Activated CD8-positive, alpha-beta memory T cell treated with anti-CD3 and anti-CD28 coated beads, Interleukin-2, amount 10 ng/mL, durations not matched to agents 7 days and 5 days (primary cell): ENCODE data around the gene MEX3A. TPM values are rescaled to one million over a fixed set of nuclear protein-coding genes. Genes with fewer than 3 reads are reported as not detected.
"Not testable (repeated sequence)": the region's sequence is repeated elsewhere in the genome, so short reads cannot be mapped to it uniquely, and the experiment has no call there.

Experiments used
- ATAC-seq: fragments of 150-1000 bp; cut with Tn5 transposase; one replicate; pipeline ENCODE4 v1.10.0; 2021; ENCODE audit warnings: moderate library complexity
- CTCF ChIA-PET: fragments of 350-600 bp; sonication (Branson Sonifier 250); formaldehyde crosslinking; loops from one replicate; lab custom pipeline; 2021; ENCODE audit warnings: antibody characterized with exemption; lab: Charles Lee
- DNase-seq: peaks from one replicate; pipeline ENCODE4 v3.0.0-alpha.2; 2020
- H3K27ac Mint-ChIP-seq: one replicate; pipeline ENCODE4 v1.8.0; 2021; ENCODE audit warnings: mild to moderate bottlenecking, mixed read lengths
- H3K27me3 Mint-ChIP-seq: one replicate; pipeline ENCODE4 v1.8.0; 2021; ENCODE audit warnings: mixed read lengths
- H3K36me3 Mint-ChIP-seq: one replicate; pipeline ENCODE4 v1.8.0; 2021; ENCODE audit warnings: mild to moderate bottlenecking, mixed read lengths
- H3K4me1 Mint-ChIP-seq: one replicate; pipeline ENCODE4 v1.8.0; 2021; ENCODE audit warnings: mixed read lengths
- H3K4me3 Mint-ChIP-seq: one replicate; pipeline ENCODE4 v1.8.0; 2021; ENCODE audit warnings: mild to moderate bottlenecking, moderate library complexity, mixed read lengths
- H3K9me3 Mint-ChIP-seq: one replicate; pipeline ENCODE4 v1.8.0; 2022; ENCODE audit warnings: low read depth, mixed read lengths
- total RNA-seq, 2 experiments: library from RNA; stranded (reverse); gene quantifications; one replicate each; pipeline ENCODE4 v1.2.3, GENCODE V29; 2021

Gene MEX3A
- total RNA-seq, 2 experiments from 2014 or later = 0.06 to 0.56 TPM

DNA sequence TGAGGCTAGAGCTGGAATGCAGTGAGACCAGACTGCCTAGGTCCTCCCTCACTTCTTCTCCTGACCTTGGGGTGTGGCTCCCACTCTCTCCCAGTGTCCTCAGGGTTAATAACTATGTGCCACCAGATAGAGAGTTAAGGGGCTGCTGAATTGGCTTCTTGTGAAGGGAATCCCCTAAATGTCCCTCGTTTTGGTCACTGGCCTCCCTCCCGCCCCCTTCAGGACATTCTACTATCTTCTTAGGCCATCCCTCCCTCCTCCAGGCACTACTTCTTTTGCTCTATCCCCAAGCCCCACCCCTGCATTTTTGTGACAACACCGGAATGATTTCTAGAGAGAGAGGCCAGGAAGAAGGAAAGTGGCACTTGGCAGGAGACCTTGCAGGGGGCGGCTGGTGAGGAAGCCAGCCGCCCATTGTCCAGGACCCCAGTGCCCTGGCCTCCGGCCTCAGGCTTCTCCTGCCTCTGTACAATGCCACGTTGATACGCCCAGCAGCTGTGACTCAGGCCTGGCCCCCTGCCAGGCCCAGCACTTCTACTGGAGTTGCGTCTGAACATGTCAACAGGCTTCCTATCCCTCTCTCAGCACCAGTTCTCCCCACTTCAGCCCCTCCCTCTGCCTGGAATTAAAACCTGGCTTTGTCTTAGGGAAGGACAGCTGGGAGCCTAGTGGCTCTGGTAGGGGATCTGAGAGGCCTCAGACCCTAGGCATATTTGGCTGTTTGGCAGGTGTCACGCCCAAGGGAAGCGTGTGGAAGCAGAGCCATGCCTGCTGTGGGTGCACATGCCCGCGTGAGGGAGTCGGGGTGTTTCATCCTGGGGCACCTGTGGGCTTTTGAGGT, 41.3 kb upstream of the MEX3A start:
- CTCF ChIA-PET = interaction anchor here (8.8 to 25.5 kb wide), 2 partner anchors 9 to 29 kb away, joined by 127 to 979 read pairs; partner anchors contain the start of genes LMNA and MEX3A
- Mint-ChIP-seq H3K36me3 (no peaks in the 10 kb centered on the region), H3K4me1 (peaks cover 66% of the 10 kb centered on the region), H3K27ac (peak overlapping the region; percentile 52), H3K9me3 (no peaks in the 10 kb centered on the region), H3K4me3 (no peak overlapping the region), H3K27me3 (no peaks in the 10 kb centered on the region)
- DNase-seq (peak; percentile 57), ATAC-seq (no peak)

GRCh38 chr1:156122519-156123355, 40.5 kb upstream of the MEX3A start:
- Mint-ChIP-seq H3K27me3 (no peaks in the 10 kb centered on the region), H3K9me3 (no peaks in the 10 kb centered on the region), H3K27ac (peak overlapping the region; percentile 52), H3K4me1 (peaks cover 60% of the 10 kb centered on the region), H3K36me3 (no peaks in the 10 kb centered on the region), H3K4me3 (no peak overlapping the region)
- CTCF ChIA-PET = interaction anchor here (0.9 to 25.5 kb wide), 4 partner anchors 8 to 122 kb away, joined by 3 to 979 read pairs (median 65); partner anchors contain the start of genes LMNA and MEX3A
- no peak for DNase-seq
- ATAC-seq = no peak

DNA sequence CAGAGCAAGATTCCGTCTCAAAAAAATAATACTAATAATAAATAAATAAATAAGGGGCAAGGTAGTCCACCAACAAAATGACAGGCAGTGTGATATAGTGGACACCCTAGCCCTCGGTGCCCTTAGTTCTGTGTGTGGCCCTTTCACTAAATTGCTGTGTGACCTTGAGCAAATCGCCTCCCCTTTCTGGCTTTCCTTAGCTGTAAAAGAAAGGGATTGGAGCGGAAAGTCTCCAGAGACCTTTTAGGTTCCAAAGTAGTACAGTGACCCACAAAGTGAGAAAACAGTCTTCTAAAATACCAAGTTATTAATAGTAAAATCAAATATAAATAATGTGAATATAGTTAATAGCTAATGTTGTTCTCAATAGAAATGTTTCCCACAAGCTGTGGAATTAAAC, 39.8 kb upstream of the MEX3A start:
- Mint-ChIP-seq H3K36me3 (no peaks in the 10 kb centered on the region), H3K27ac (no peak overlapping the region), H3K4me1 (peaks cover 53% of the 10 kb centered on the region), H3K27me3 (no peaks in the 10 kb centered on the region), H3K9me3 (no peaks in the 10 kb centered on the region), H3K4me3 (no peak overlapping the region)
- CTCF ChIA-PET = interaction anchor here (0.9 to 25.5 kb wide), 4 partner anchors 7 to 123 kb away, joined by 3 to 979 read pairs (median 8); partner anchors contain the start of gene MEX3A
- DNase-seq = no peak
- no peak for ATAC-seq

GRCh38 chr1:156121457-156121856, 39.2 kb upstream of the MEX3A start:
- Mint-ChIP-seq H3K4me3 (no peak overlapping the region), H3K27ac (no peak overlapping the region), H3K4me1 (peaks cover 47% of the 10 kb centered on the region)

DNA sequence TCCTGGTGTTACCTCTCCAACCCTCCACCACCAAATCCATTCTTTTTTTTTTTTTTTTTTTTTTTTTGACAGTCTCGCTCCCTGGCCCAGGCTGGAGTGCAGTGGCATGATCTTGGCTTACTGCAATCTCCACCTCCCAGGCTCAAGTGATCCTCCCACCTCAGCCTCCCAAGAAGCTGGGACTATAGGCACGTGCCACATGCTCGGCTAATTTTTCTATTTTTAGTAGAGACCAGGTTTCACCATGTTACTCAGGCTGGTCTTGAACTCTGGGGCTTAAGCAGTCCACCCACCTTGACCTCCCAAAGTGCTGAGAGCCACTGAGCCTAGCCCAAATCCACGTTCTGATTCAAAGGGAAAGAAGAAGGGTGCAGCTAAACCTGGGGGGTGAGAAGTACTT, 38.7 kb upstream of the MEX3A start:
- not testable (repeated sequence) for ATAC-seq, DNase-seq, H3K36me3 Mint-ChIP-seq, H3K27me3 Mint-ChIP-seq, H3K27ac Mint-ChIP-seq, H3K4me3 Mint-ChIP-seq, H3K9me3 Mint-ChIP-seq
- CTCF ChIA-PET = interaction anchor here (2.8 to 25.5 kb wide), 2 partner anchors 8 to 27 kb away, joined by 12 to 979 read pairs; partner anchors contain the start of gene MEX3A
- H3K4me1 Mint-ChIP-seq = peaks cover 47% of the 10 kb centered on the region

More at GRCh38 chr1:156121457-156121856, 39.2 kb upstream of the MEX3A start:
- peaks cover under 1% of the 10 kb centered on the region for H3K27me3 Mint-ChIP-seq
- ATAC-seq (no peak), DNase-seq (no peak)
- CTCF ChIA-PET = interaction anchor here (2.8 to 25.5 kb wide), 2 partner anchors 8 to 27 kb away, joined by 12 to 979 read pairs; partner anchors contain the start of gene MEX3A
- H3K9me3 Mint-ChIP-seq = no peaks in the 10 kb centered on the region
- H3K36me3 Mint-ChIP-seq = no peaks in the 10 kb centered on the region

DNA sequence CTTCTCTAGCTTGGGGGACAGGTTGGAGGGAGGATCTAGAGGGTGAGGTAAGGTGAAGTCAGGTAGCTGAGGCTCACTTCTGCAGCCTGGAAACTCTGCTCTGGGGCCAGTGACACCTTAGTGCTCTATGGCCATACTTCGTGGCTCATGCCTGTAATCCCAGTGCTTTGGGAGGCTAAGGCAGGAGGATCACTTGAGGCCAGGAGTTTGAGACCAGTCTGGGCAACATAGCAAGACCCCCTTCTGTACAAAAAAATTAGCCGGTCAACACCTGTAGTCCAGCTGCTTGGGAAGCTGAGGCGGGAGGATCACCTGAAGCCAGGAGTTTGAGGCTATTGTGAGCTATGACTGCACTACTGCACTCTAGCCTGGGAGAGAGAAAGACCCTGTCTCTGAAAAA, 38.1 kb upstream of the MEX3A start:
- H3K4me3 Mint-ChIP-seq = no peak overlapping the region
- CTCF ChIA-PET = interaction anchor here (1.4 to 25.5 kb wide), 3 partner anchors 9 to 26 kb away, joined by 3 to 979 read pairs (median 12); partner anchors contain the start of gene MEX3A
- ATAC-seq (no peak), DNase-seq (no peak)
- H3K9me3 Mint-ChIP-seq = no peaks in the 10 kb centered on the region
- no peaks in the 10 kb centered on the region for H3K36me3 Mint-ChIP-seq
- peaks cover 5% of the 10 kb centered on the region for H3K27me3 Mint-ChIP-seq
- peak overlapping the region; percentile 64 for H3K27ac Mint-ChIP-seq
- H3K4me1 Mint-ChIP-seq = peaks cover 46% of the 10 kb centered on the region

DNA sequence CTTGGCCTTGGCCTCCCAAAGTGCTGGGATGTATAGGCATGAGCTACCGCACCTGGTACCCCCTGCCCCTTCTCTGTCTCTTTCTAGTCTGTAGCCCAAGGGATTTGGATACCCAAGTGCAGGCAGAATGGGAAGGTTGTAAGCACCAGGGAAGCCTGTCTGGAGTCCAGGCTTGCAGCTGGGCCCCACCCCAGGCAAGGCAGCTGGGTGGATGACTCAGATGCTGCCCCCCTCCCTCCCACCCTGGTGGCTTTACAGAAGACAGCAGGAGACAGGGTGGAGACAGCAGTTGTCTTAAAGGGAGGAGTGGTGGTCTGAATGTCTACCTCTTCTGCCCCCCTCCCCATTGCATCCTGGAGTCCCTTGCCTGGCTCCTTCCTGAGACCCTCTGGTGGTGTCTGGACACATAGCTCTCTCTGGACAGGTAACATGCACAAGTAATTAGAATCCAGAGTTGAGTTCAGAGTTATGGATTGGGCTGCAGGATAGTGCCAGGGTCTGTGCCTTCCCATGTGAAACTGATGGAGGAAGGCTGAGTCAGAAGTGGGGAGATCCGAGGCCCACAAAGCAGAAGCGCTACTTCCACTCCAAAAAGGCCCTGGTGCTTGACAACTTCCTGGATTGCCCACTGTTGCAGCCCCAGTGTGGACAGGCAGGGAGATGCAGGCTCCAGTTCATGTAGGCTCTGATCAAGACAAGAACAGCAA, 37.4 kb upstream of the MEX3A start:
- Mint-ChIP-seq H3K4me3 (no peak overlapping the region), H3K9me3 (no peaks in the 10 kb centered on the region), H3K27me3 (peaks cover 10% of the 10 kb centered on the region), H3K4me1 (peaks cover 44% of the 10 kb centered on the region), H3K27ac (peak overlapping the region; percentile 64), H3K36me3 (no peaks in the 10 kb centered on the region)
- no peak for DNase-seq
- ATAC-seq = no peak
- CTCF ChIA-PET = interaction anchor here (1.2 to 25.5 kb wide), 4 partner anchors 10 to 53 kb away, joined by 3 to 979 read pairs (median 8); partner anchors contain the start of gene MEX3A

- DNase-seq (no peak), ATAC-seq (no peak)
- Mint-ChIP-seq H3K4me3 (peak overlapping the region; percentile 23), H3K4me1 (peaks cover 40% of the 10 kb centered on the region), H3K9me3 (no peaks in the 10 kb centered on the region), H3K36me3 (no peaks in the 10 kb centered on the region), H3K27ac (no peak overlapping the region), H3K27me3 (peaks cover 22% of the 10 kb centered on the region)
- CTCF ChIA-PET = interaction anchor here (0.8 to 25.5 kb wide), 4 partner anchors 10 to 59 kb away, joined by 3 to 979 read pairs (median 4); partner anchors contain the start of gene MEX3A
Observed at GRCh38 chr1:156118177-156118868, 36.1 kb upstream of the MEX3A start.

DNA sequence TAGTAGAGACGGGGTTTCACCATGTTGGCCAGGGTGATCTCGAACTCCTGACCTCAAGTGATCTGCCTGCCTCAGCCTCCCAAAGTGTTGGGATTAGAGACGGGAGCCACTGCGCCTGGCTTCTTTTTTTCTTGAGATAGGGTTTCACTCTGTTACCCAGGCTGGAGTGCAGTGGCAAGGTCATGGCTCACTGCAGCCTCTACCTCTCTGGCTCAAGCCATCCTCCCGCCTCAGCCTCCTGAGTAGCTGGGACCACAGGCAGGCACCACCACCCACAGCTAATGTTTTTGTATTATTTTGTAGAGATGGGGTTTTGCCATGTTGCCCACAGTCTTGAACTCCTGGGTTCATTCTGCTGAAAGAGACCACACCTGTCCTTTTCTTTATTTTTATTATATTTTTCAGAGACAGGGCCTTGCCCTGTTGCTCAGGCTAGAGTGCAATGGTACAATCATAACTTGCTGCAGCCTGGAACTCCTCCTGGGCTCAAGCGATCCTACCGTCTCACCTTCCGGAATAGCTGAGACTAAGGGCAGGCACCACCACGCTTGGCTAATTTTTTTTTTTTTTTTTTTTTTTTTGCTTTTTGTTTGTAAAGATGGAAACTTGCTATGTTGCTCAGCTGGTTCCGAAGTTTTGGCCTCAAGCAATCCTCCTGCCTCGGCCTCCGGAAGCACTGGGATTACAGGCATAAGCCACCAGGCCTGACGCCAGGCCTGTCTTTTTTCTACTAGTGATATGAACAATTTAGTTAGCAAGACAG, 35.3 kb upstream of the MEX3A start:
- H3K27ac Mint-ChIP-seq = no peak overlapping the region
- no peaks in the 10 kb centered on the region for H3K36me3 Mint-ChIP-seq
- H3K4me3 Mint-ChIP-seq = no peak overlapping the region
- peaks cover 37% of the 10 kb centered on the region for H3K4me1 Mint-ChIP-seq
- H3K27me3 Mint-ChIP-seq = peaks cover 25% of the 10 kb centered on the region
- CTCF ChIA-PET = interaction anchor here (0.6 to 25.5 kb wide), 4 partner anchors 10 to 173 kb away, joined by 3 to 979 read pairs (median 66); partner anchors contain the start of gene MEX3A
- DNase-seq (no peak), ATAC-seq (no peak)
- no peaks in the 10 kb centered on the region for H3K9me3 Mint-ChIP-seq

- Mint-ChIP-seq H3K4me3 (peak overlapping the region; percentile 83), H3K4me1 (peaks cover 37% of the 10 kb centered on the region), H3K27me3 (peaks cover 31% of the 10 kb centered on the region)
- CTCF ChIA-PET = interaction anchor here (7.3 to 25.5 kb wide), 2 partner anchors 11 to 22 kb away, joined by 127 to 979 read pairs; partner anchors contain the start of gene MEX3A
- ATAC-seq, H3K9me3 Mint-ChIP-seq, DNase-seq, H3K27ac Mint-ChIP-seq, H3K36me3 Mint-ChIP-seq: not testable (repeated sequence)
Observed at GRCh38 chr1:156116731-156117130, 34.5 kb upstream of the MEX3A start.
